ENCODE measurements around the gene DGKZ. TPM values are rescaled to one million over a fixed set of nuclear protein-coding genes. Genes with fewer than 3 reads are reported as not detected.

The DGKZ gene
- total and polyA plus RNA-seq, 10 of the 15 experiments (the other 5 are each of a cell fraction or from before 2014, with no cell fraction given) = 0.50 to 78.4 (median 39.5) TPM

DNA sequence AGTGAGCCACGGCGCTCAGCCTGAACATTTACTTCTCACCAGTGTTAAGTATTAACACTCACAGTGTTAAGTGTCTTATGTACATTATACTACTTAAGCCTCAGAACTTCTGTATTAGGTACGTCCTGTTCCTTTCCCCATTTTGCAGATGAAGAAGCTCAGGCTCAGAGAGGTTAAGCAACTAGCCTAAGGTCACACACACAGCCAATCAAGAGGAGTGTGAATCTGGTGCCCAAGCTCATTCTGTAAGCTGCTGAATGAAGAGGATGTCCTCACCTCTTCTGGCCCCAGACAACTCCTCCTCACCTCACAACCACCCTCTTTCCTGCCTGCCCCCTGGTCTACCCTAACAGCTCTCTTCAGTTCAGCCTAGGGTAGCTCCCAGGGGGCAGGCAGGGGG is 39.9 kb upstream of the DGKZ start:
- Histone ChIP-seq H3K27ac (ENCODE audit: control insufficient read depth, insufficient read depth) (no peak overlapping the region), H3K79me2 (ENCODE audit: control insufficient read depth, insufficient read depth, low read length) (no peaks in the 10 kb centered on the region), H3K36me3 (ENCODE audit: control insufficient read depth in 2 of 2, insufficient read depth in 2 of 2, low read length in 1 of 2) (no peaks in the 10 kb centered on the region), H3K4me2 (ENCODE audit: control insufficient read depth, insufficient read depth) (no peak overlapping the region), H3K4me1 (ENCODE audit: control insufficient read depth, insufficient read depth, low read length) (peaks cover 15% of the 10 kb centered on the region), H3K27me3 (replicated peaks in 1 of 2; ENCODE audit: control insufficient read depth in 2 of 2, insufficient read depth in 2 of 2, low read length in 1 of 2) (no peaks in the 10 kb centered on the region; a peak in 1 of 4 replicates), H3K9me3 (replicated peaks; ENCODE audit: control insufficient read depth, insufficient read depth, low read length) (no peaks in the 10 kb centered on the region), H3K9ac (ENCODE audit: control insufficient read depth, insufficient read depth, low read length) (no peak overlapping the region), H2AFZ (ENCODE audit: control insufficient read depth, low read depth, low read length) (no peak overlapping the region), H3K4me3 (no peak overlapping the region), H4K20me1 (ENCODE audit: control insufficient read depth, insufficient read depth) (no peaks in the 10 kb centered on the region)
- ATAC-seq (no peak), FAIRE-seq (no peak), DNase-seq (ENCODE audit: low read depth, low spot score) (no peak)
- ChIA-PET SMC1A (ENCODE audit: uncharacterized antibody, unreplicated experiment) (interaction anchor here (1.0 to 7.0 kb wide), 12 partner anchors 8 to 208 kb away, joined by 3 to 120 read pairs (median 4); no protein-coding TSS in a partner anchor), CTCF (interaction anchor here (0.7 to 14.4 kb wide), 16 partner anchors 8 to 341 kb away, joined by 3 to 626 read pairs (median 8); partner anchors contain the start of gene CREB3L1), POLR2A (interaction anchor here (0.5 to 1.2 kb wide), 3 partner anchors 11 to 181 kb away, joined by 3 to 4 read pairs (median 3); no protein-coding TSS in a partner anchor), RAD21 (ENCODE audit: unreplicated experiment) (interaction anchor here (0.9 to 14.8 kb wide), 6 partner anchors 11 to 64 kb away, joined by 3 to 316 read pairs (median 6); no protein-coding TSS in a partner anchor)
- in situ Hi-C loops (cut with MboI) (no loop called here), intact Hi-C loops (cut with micrococcal nuclease; ENCODE audit: unreplicated experiment) (loop anchor here (5.0 to 10.0 kb wide), 2 partner anchors 185 to 343 kb away; partner anchors contain the start of gene PHF21A)
- no peak for TF ChIP-seq FOXM1 (IDR thresholded peaks at IDR 0.05; ENCODE audit: low read depth, low read length)
- TF ChIP-seq LARP7 (IDR thresholded peaks at IDR 0.05) = no peak
- no peak for TF ChIP-seq SMAD1 (IDR thresholded peaks at IDR 0.05; ENCODE audit: low read depth, partially characterized antibody)
- TF ChIP-seq, protein P1, sequence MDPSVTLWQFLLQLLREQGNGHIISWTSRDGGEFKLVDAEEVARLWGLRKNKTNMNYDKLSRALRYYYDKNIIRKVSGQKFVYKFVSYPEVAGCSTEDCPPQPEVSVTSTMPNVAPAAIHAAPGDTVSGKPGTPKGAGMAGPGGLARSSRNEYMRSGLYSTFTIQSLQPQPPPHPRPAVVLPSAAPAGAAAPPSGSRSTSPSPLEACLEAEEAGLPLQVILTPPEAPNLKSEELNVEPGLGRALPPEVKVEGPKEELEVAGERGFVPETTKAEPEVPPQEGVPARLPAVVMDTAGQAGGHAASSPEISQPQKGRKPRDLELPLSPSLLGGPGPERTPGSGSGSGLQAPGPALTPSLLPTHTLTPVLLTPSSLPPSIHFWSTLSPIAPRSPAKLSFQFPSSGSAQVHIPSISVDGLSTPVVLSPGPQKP (IDR thresholded peaks at IDR 0.05; ENCODE audit: low read depth, low read length) = no peak
- TF ChIP-seq, protein P2, sequence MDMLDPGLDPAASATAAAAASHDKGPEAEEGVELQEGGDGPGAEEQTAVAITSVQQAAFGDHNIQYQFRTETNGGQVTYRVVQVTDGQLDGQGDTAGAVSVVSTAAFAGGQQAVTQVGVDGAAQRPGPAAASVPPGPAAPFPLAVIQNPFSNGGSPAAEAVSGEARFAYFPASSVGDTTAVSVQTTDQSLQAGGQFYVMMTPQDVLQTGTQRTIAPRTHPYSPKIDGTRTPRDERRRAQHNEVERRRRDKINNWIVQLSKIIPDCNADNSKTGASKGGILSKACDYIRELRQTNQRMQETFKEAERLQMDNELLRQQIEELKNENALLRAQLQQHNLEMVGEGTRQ (IDR thresholded peaks at IDR 0.05; ENCODE audit: borderline replicate concordance, low read depth, low read length) = no peak
- TF ChIP-seq BHLHE40 (IDR thresholded peaks at IDR 0.05; ENCODE audit: borderline replicate concordance in 1 of 2, low read depth in 2 of 2, low read length in 1 of 2) = no peak
- TF ChIP-seq NFXL1 (IDR thresholded peaks at IDR 0.05; ENCODE audit: borderline replicate concordance) = no peak
- TF ChIP-seq MEF2B (IDR thresholded peaks at IDR 0.05; ENCODE audit: partially characterized antibody, poor library complexity, severe bottlenecking) = no peak
- TF ChIP-seq, protein P3, sequence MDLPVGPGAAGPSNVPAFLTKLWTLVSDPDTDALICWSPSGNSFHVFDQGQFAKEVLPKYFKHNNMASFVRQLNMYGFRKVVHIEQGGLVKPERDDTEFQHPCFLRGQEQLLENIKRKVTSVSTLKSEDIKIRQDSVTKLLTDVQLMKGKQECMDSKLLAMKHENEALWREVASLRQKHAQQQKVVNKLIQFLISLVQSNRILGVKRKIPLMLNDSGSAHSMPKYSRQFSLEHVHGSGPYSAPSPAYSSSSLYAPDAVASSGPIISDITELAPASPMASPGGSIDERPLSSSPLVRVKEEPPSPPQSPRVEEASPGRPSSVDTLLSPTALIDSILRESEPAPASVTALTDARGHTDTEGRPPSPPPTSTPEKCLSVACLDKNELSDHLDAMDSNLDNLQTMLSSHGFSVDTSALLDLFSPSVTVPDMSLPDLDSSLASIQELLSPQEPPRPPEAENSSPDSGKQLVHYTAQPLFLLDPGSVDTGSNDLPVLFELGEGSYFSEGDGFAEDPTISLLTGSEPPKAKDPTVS (IDR thresholded peaks at IDR 0.05; ENCODE audit: low read depth, low read length) = no peak
- TF ChIP-seq EP300 (IDR thresholded peaks at IDR 0.05; ENCODE audit: borderline replicate concordance in 1 of 2, control insufficient read depth in 1 of 2, low read depth in 2 of 2, low read length in 2 of 2) = no peak
- TF ChIP-seq FOS (IDR thresholded peaks at IDR 0.05; ENCODE audit: borderline replicate concordance, extremely low read depth, insufficient read length) = no peak
- 59% methylated on average over 3 of the region's 3 CpGs for WGBS (ENCODE audit: insufficient coverage, insufficient replicate concordance, low lambda C conversion rate, missing lambda C conversion rate)
- BruUV-seq (replicated peaks) = no TSS peak

Data from GM12878 (cell line).